WTC11 (cell line): ENCODE results near the gene NEK6. TPM values are rescaled to one million over a fixed set of nuclear protein-coding genes. Genes with fewer than 3 reads are reported as not detected.

Source experiments
- ATAC-seq: fragments of 200-7000 bp; cut with Tn5 transposase; 2 replicates; pipeline ENCODE4 v1.10.0; 2021; ENCODE audit warnings: mild to moderate bottlenecking, moderate library complexity
- Bru-seq: library from RNA; stranded (reverse); fragments of 400-500 nt; gene quantifications from one replicate; lab custom pipeline; 2021; lab: Mats Ljungman, UMichigan
- CTCF ChIA-PET: fragments of 300-600 bp; sonication (Branson Sonifier 250); formaldehyde crosslinking; loops from one replicate; lab custom pipeline; 2021; ENCODE audit warnings: antibody characterized with exemption; lab: Charles Lee
- POLR2A ChIA-PET: fragments of 350-600 bp; sonication (Branson Sonifier 250); formaldehyde crosslinking; loops from one replicate; lab custom pipeline; 2021; ENCODE audit warnings: antibody characterized with exemption; lab: Charles Lee
- DNase-seq: peaks from one replicate; pipeline ENCODE4 v3.0.0; 2021; ENCODE audit warnings: low spot score
- H3K27ac Mint-ChIP-seq: 2 replicates; pipeline ENCODE4 v1.8.0; 2021; ENCODE audit warnings: mixed read lengths
- H3K27me3 Mint-ChIP-seq: 2 replicates; pipeline ENCODE4 v1.8.0; 2021; ENCODE audit warnings: low read depth, mild to moderate bottlenecking, moderate library complexity, mixed read lengths
- H3K36me3 Mint-ChIP-seq: 2 replicates; pipeline ENCODE4 v1.8.0; 2021; ENCODE audit warnings: mixed read lengths
- H3K4me1 Mint-ChIP-seq: 2 replicates; pipeline ENCODE4 v1.8.0; 2022; ENCODE audit warnings: mixed read lengths
- H3K4me3 Mint-ChIP-seq: 2 replicates; pipeline ENCODE4 v1.8.0; 2021; ENCODE audit warnings: mild to moderate bottlenecking, moderate library complexity, mixed read lengths
- H3K9me3 Mint-ChIP-seq: 2 replicates; pipeline ENCODE4 v1.8.0; 2021; ENCODE audit warnings: mixed read lengths
- ARID4B ChIP-seq: sonication (generic); formaldehyde crosslinking; IDR thresholded peaks from 2 replicates; pipeline ENCODE4 v1.8.0; 2023; ENCODE audit warnings: missing genetic modification reagents, mild to moderate bottlenecking, borderline replicate concordance
- EMX1 ChIP-seq: fragments of 250-450 bp; sonication (Bioruptor Pico); IDR thresholded peaks from 2 replicates; pipeline ENCODE4 v1.8.0; 2021; ENCODE audit warnings: mild to moderate bottlenecking
- ETV6 ChIP-seq: sonication (generic); formaldehyde crosslinking; IDR thresholded peaks from 2 replicates; pipeline ENCODE4 v1.8.1; 2022; ENCODE audit warnings: mild to moderate bottlenecking, missing genetic modification reagents
- FOXK1 ChIP-seq: sonication (generic); formaldehyde crosslinking; IDR thresholded peaks from 2 replicates; pipeline ENCODE4 v1.8.0; 2022; ENCODE audit warnings: mild to moderate bottlenecking, moderate library complexity, missing genetic modification reagents
- FOXP1 ChIP-seq: sonication (generic); formaldehyde crosslinking; IDR thresholded peaks from 2 replicates; pipeline ENCODE4 v1.8.0; 2022; ENCODE audit warnings: missing genetic modification reagents, mild to moderate bottlenecking, moderate library complexity, borderline replicate concordance
- FOXP4 ChIP-seq: sonication (generic); formaldehyde crosslinking; IDR thresholded peaks from 2 replicates; pipeline ENCODE4 v1.8.0; 2022; ENCODE audit warnings: mild to moderate bottlenecking, missing genetic modification reagents
- GABPB1 ChIP-seq: sonication (generic); formaldehyde crosslinking; IDR thresholded peaks from 2 replicates; pipeline ENCODE4 v1.8.1; 2023; ENCODE audit warnings: mild to moderate bottlenecking, missing genetic modification reagents
- HMGXB4 ChIP-seq: sonication (generic); formaldehyde crosslinking; IDR thresholded peaks from 2 replicates; pipeline ENCODE4 v1.8.1; 2023; ENCODE audit warnings: mild to moderate bottlenecking, moderate library complexity, missing genetic modification reagents
- NFYB ChIP-seq: sonication (generic); formaldehyde crosslinking; conservative IDR thresholded peaks from 2 replicates; pipeline ENCODE4 v1.8.0; 2022; ENCODE audit warnings: low read depth, missing genetic modification reagents
- OVOL2 ChIP-seq: fragments of 250-450 bp; sonication (Bioruptor Pico); IDR thresholded peaks from 2 replicates; pipeline ENCODE4 v1.9.0; 2021; ENCODE audit warnings: mild to moderate bottlenecking, borderline replicate concordance
- SOX15 ChIP-seq: fragments of 250-450 bp; sonication (Bioruptor Pico); IDR thresholded peaks from 2 replicates; pipeline ENCODE4 v1.9.0; 2021; ENCODE audit warnings: mild to moderate bottlenecking
- TCF7 ChIP-seq: sonication (generic); formaldehyde crosslinking; IDR thresholded peaks from 2 replicates; pipeline ENCODE4 v1.8.0; 2022; ENCODE audit warnings: mild to moderate bottlenecking, low read depth, missing genetic modification reagents, moderate library complexity
- TP53 ChIP-seq: sonication (generic); formaldehyde crosslinking; IDR thresholded peaks from 2 replicates; pipeline ENCODE4 v1.8.1; 2023; ENCODE audit warnings: mild to moderate bottlenecking, missing genetic modification reagents
- USF1 ChIP-seq: sonication (generic); formaldehyde crosslinking; IDR thresholded peaks from 2 replicates; pipeline ENCODE4 v1.8.0; 2022; ENCODE audit warnings: mild to moderate bottlenecking, missing genetic modification reagents
- ZNF425 ChIP-seq: fragments of 250-450 bp; sonication (Bioruptor Pico); conservative IDR thresholded peaks from 2 replicates; pipeline ENCODE4 v1.9.0; 2021; ENCODE audit warnings: mild to moderate bottlenecking
- ZNF512 ChIP-seq: sonication (generic); formaldehyde crosslinking; IDR thresholded peaks from 2 replicates; pipeline ENCODE4 v1.8.1; 2022; ENCODE audit warnings: missing genetic modification reagents, borderline replicate concordance
- long read RNA-seq, 3 experiments: library from RNA in 1 of 3; library from capped mRNA in 1 of 3; library from polyadenylated mRNA in 1 of 3; unstranded in 2 of 3; stranded (forward) in 1 of 3; transcript quantifications; one replicate each; pipeline ENCODE4 v2.0.0, GENCODE V29; 2021
- total RNA-seq: library from RNA; stranded (reverse); gene quantifications from 3 replicates; pipeline ENCODE4 v1.2.3, GENCODE V29; 2021

Gene NEK6
- total RNA-seq (19.2 to 23.0 TPM (median 21.4 TPM) in 3 replicates), Bru-seq, nascent RNA (percentile 54 among the genes with signal in this experiment)
- long read RNA-seq, experiment 1, transcript NEK6-201 (10 exons, 3,447 nt): major isoform, 118 of 151 reads
- long read RNA-seq, experiment 1, partial matches to known transcripts: 2 of 151 reads
- long read RNA-seq, experiment 1, other reads (novel, unspliced or antisense): 29 of 151 reads
- long read RNA-seq, experiment 2, transcript NEK6-201 (10 exons, 3,447 nt): major isoform, 15 of 35 reads
- long read RNA-seq, experiment 2, partial matches to known transcripts: 6 of 35 reads
- long read RNA-seq, experiment 2, other reads (novel, unspliced or antisense): 14 of 35 reads
- long read RNA-seq, experiment 3, partial matches to known transcripts: 1 of 2 reads
- long read RNA-seq, experiment 3, other reads (novel, unspliced or antisense): 0 of 2 reads

GRCh38 chr9:124257844-124258606 is at the start of gene NEK6:
NEK6 (plus strand) TSS chr9:124257949; CDS start chr9:124301965, 44,016 bp downstream.
- DNase-seq (no peak), ATAC-seq (no peak; the same call in 1 of the 2 replicates)
- Mint-ChIP-seq H3K4me1 (peaks cover 51% of the 10 kb centered on the region), H3K4me3 (peak within 1 kb of the TSS; percentile 87), H3K27me3 (peaks cover 2% of the 10 kb centered on the region; the same call in 1 of the 2 replicates), H3K27ac (peak within 1 kb of the TSS; percentile 83), H3K9me3 (no peaks in the 10 kb centered on the region), H3K36me3 (no peaks in the 10 kb centered on the region)
- CTCF ChIA-PET: no interaction called here
- TF ChIP-seq TCF7 (0 out of 2 replicates have a peak, but pooled peaks have one; percentile 73), ARID4B (CRISPR knock-in tag) (0 out of 2 replicates have a peak, but pooled peaks have one; percentile 24), USF1 (no peak)
- POLR2A ChIA-PET: no interaction called here

GRCh38 chr9:124208571-124208970 is 49.2 kb upstream of the NEK6 start:
- peaks cover 7% of the 10 kb centered on the region; the same call in 1 of the 2 replicates for H3K4me1 Mint-ChIP-seq
- H3K36me3 Mint-ChIP-seq: no peaks in the 10 kb centered on the region
- no peak overlapping the region for H3K4me3 Mint-ChIP-seq
- POLR2A ChIA-PET: no interaction called here
- H3K9me3 Mint-ChIP-seq: peaks cover 14% of the 10 kb centered on the region
- H3K27me3 Mint-ChIP-seq: peaks cover 9% of the 10 kb centered on the region
- H3K27ac Mint-ChIP-seq: peak overlapping the region; percentile 19; the same call in 1 of the 2 replicates
- no peak for ATAC-seq
- no peak for DNase-seq
- CTCF ChIA-PET: interaction anchor here (1.2 to 1.5 kb wide), 5 partner anchors 45 to 176 kb away, joined by 3 to 8 read pairs (median 4); no protein-coding TSS in a partner anchor
- TF ChIP-seq ZNF512: no peak
- no peak for TF ChIP-seq SOX15 (CRISPR knock-in tag)
- no peak for TF ChIP-seq TP53

GRCh38 chr9:124209279-124209678 is 48.5 kb upstream of the NEK6 start:
- peaks cover 7% of the 10 kb centered on the region; the same call in 1 of the 2 replicates for H3K4me1 Mint-ChIP-seq
- no peaks in the 10 kb centered on the region for H3K36me3 Mint-ChIP-seq
- peaks cover 9% of the 10 kb centered on the region for H3K27me3 Mint-ChIP-seq
- CTCF ChIA-PET: interaction anchor here (0.6 to 1.5 kb wide), 8 partner anchors 45 to 178 kb away, joined by 3 to 8 read pairs (median 4); no protein-coding TSS in a partner anchor
- peaks cover 14% of the 10 kb centered on the region for H3K9me3 Mint-ChIP-seq
- H3K4me3 Mint-ChIP-seq: no peak overlapping the region
- ATAC-seq (peak; percentile 98), DNase-seq (peak; percentile 63)
- H3K27ac Mint-ChIP-seq: no peak overlapping the region
- POLR2A ChIA-PET: no interaction called here
- no peak for TF ChIP-seq FOXK1 (CRISPR knock-in tag)
- TF ChIP-seq HMGXB4: no peak
- no peak for TF ChIP-seq ZNF425
- no peak for TF ChIP-seq NFYB
- no peak for TF ChIP-seq GABPB1 (CRISPR knock-in tag)
- no peak for TF ChIP-seq ETV6 (CRISPR knock-in tag)
- TF ChIP-seq EMX1 (CRISPR knock-in tag): no peak
- TF ChIP-seq FOXP4: no peak
- no peak for TF ChIP-seq FOXP1 (CRISPR knock-in tag)
- no peak for TF ChIP-seq OVOL2 (CRISPR knock-in tag)
